Activated B cell treated with CpG ODN at 0.5 μM for 24 hours (primary cell): ENCODE measurements around the gene FLACC1. TPM values are rescaled to one million over a fixed set of nuclear protein-coding genes. Genes with fewer than 3 reads are reported as not detected.
A peak's percentile ranks its signal among the peaks of the same experiment; 100 is the strongest.

Source experiments
- ATAC-seq: fragments of 200-7000 bp; cut with Tn5 transposase; one replicate; pipeline ENCODE4 v1.10.0; 2021; ENCODE audit warnings: low read depth, mild to moderate bottlenecking, moderate library complexity
- CTCF ChIA-PET: fragments of 350-600 bp; sonication (Branson Sonifier 250); formaldehyde crosslinking; loops from one replicate; lab custom pipeline; 2021; ENCODE audit warnings: antibody characterized with exemption; lab: Charles Lee
- POLR2A ChIA-PET: fragments of 350-600 bp; sonication (Branson Sonifier 250); formaldehyde crosslinking; loops from one replicate; lab custom pipeline; 2021; ENCODE audit warnings: antibody characterized with exemption; lab: Charles Lee
- DNase-seq: peaks from one replicate; pipeline ENCODE4 v3.0.0; 2022
- H3K27ac Mint-ChIP-seq: one replicate; pipeline ENCODE4 v1.8.0; 2020; ENCODE audit warnings: mixed read lengths
- H3K27me3 Mint-ChIP-seq: one replicate; pipeline ENCODE4 v1.8.0; 2021; ENCODE audit warnings: mixed read lengths
- H3K36me3 Mint-ChIP-seq: one replicate; pipeline ENCODE4 v1.8.0; 2021; ENCODE audit warnings: low read depth, mixed read lengths
- H3K4me1 Mint-ChIP-seq: one replicate; pipeline ENCODE4 v1.8.0; 2021; ENCODE audit warnings: mixed read lengths
- H3K4me3 Mint-ChIP-seq: one replicate; pipeline ENCODE4 v1.8.0; 2020; ENCODE audit warnings: mild to moderate bottlenecking, mixed read lengths
- H3K9me3 Mint-ChIP-seq: one replicate; pipeline ENCODE4 v1.8.0; 2020; ENCODE audit warnings: mixed read lengths
- CTCF ChIP-seq: fragments of 200-600 bp; IDR thresholded peaks from one replicate; pipeline ENCODE4 v1.8.0; 2022; ENCODE audit warnings: antibody characterized with exemption, mild to moderate bottlenecking
- intact Hi-C: fragments of 100-400 bp; cut with micrococcal nuclease; formaldehyde crosslinking; loops from one replicate; pipeline ENCODE4 v1.15.1; 2024
- total RNA-seq: library from RNA; stranded (reverse); gene quantifications from 2 replicates; pipeline ENCODE4 v1.2.3, GENCODE V29; 2022

The FLACC1 gene
- total RNA-seq, 1 donor from 2014 or later, result 4.6 TPM

GRCh38 chr2:201262718-201263117 lies 94.4 kb downstream of the FLACC1 start:
- POLR2A ChIA-PET, result interaction anchor here (2.8 kb wide), 1 partner anchor 29 kb away, joined by 14 read pairs; no protein-coding TSS in a partner anchor

DNA sequence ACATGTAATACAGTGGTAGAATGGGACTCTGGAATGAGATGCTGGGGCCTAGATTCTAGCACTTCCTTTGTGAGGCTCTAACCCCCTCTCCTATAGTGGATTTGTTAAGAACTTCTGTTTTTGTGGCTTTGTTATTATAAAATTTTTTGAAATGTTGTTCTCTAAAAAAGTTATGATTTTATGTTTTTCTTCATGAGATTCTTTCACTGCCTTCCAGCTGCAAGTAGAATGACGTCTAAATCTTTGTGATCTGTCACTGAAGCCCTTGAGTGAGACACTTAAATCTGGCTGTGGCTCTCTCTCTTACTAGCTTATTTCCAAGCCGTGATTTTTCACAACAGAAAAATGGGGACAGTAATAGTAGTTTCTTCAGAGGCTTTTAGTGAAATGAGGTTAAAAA lies 95.2 kb downstream of the FLACC1 start:
- TF ChIP-seq CTCF, result no peak
- ATAC-seq, result no peak
- DNase-seq, result no peak
- Mint-ChIP-seq H3K9me3 (no peaks in the 10 kb centered on the region), H3K4me1 (peaks cover 89% of the 10 kb centered on the region), H3K27ac (peak overlapping the region; percentile 99), H3K27me3 (no peaks in the 10 kb centered on the region), H3K4me3 (peak overlapping the region; percentile 96), H3K36me3 (peaks cover 25% of the 10 kb centered on the region)
- ChIA-PET CTCF (interaction anchor here (0.6 to 7.9 kb wide), 5 partner anchors 20 to 201 kb away, joined by 3 to 57 read pairs (median 4); no protein-coding TSS in a partner anchor), POLR2A (interaction anchor here (0.6 to 2.8 kb wide), 6 partner anchors 18 to 185 kb away, joined by 3 to 14 read pairs (median 3); no protein-coding TSS in a partner anchor)
- intact Hi-C loops, result loop anchor here (2.0 kb wide), 2 partner anchors 13 to 381 kb away; partner anchors contain the start of gene TMEM237

More at GRCh38 chr2:201262718-201263117, 94.4 kb downstream of the FLACC1 start:
- Mint-ChIP-seq H3K27me3 (no peaks in the 10 kb centered on the region), H3K27ac (peak overlapping the region; percentile 79), H3K4me1 (peaks cover 89% of the 10 kb centered on the region), H3K4me3 (peak overlapping the region; percentile 65), H3K9me3 (no peaks in the 10 kb centered on the region), H3K36me3 (peaks cover 32% of the 10 kb centered on the region)
- CTCF ChIA-PET, result interaction anchor here (1.3 to 7.9 kb wide), 3 partner anchors 25 to 101 kb away, joined by 4 to 57 read pairs (median 30); no protein-coding TSS in a partner anchor
- no peak for TF ChIP-seq CTCF
- intact Hi-C loops, result loop anchor here (2.0 kb wide), 1 partner anchor 380 kb away; the partner anchor contains the start of gene TMEM237
- no peak for ATAC-seq
- DNase-seq, result no peak

DNA sequence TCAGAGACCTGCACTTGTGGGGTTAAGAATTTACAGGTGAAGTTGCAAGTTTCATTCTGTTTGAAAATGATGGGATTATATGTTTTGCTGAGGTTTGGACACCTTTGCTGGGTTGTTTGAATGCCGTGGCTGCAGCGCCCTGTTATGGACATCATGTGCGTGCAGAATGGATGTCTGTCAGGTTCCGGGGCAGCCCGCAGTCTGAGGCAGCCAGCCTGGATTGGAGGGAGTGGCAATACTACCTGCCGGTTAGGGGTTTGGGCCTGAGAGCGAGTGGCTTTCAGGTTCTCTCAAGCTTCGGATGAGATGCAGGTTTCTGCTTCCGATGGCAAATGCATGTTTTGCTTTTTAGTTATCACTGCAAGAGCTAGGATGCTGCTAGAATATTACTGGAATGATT lies 95.7 kb downstream of the FLACC1 start:
- Mint-ChIP-seq H3K36me3 (peaks cover 21% of the 10 kb centered on the region), H3K4me1 (peaks cover 89% of the 10 kb centered on the region), H3K27me3 (no peaks in the 10 kb centered on the region), H3K4me3 (peak overlapping the region; percentile 96), H3K9me3 (no peaks in the 10 kb centered on the region), H3K27ac (peak overlapping the region; percentile 99)
- ChIA-PET CTCF (interaction anchor here (0.6 to 7.9 kb wide), 4 partner anchors 19 to 201 kb away, joined by 3 to 57 read pairs (median 17); no protein-coding TSS in a partner anchor), POLR2A (interaction anchor here (0.6 to 3.2 kb wide), 10 partner anchors 17 to 398 kb away, joined by 3 to 14 read pairs (median 4); partner anchors contain the start of gene CLK1)
- intact Hi-C loops, result loop anchor here (2.0 kb wide), 1 partner anchor 13 kb away; no protein-coding TSS in a partner anchor
- ATAC-seq (no peak), DNase-seq (no peak)
- no peak for TF ChIP-seq CTCF

GRCh38 chr2:201260302-201260800 lies 96.8 kb downstream of the FLACC1 start, which contains the start of gene CASP8:
Gene CASP8 (plus strand): TSS chr2:201260536. CDS start chr2:201266487, 5,951 bp downstream.
- Mint-ChIP-seq H3K4me3 (peak within 1 kb of the TSS; percentile 96), H3K9me3 (no peaks in the 10 kb centered on the region), H3K27ac (peak within 1 kb of the TSS; percentile 99), H3K36me3 (peaks cover 12% of the 10 kb centered on the region), H3K27me3 (no peaks in the 10 kb centered on the region), H3K4me1 (peaks cover 86% of the 10 kb centered on the region)
- TF ChIP-seq CTCF, result no peak
- DNase-seq (peak; percentile 50), ATAC-seq (peak; percentile 59)
- CTCF ChIA-PET, result interaction anchor here (1.1 to 7.9 kb wide), 4 partner anchors 18 to 103 kb away, joined by 5 to 57 read pairs (median 18); no protein-coding TSS in a partner anchor
- intact Hi-C loops, result loop anchor here (1.0 to 2.0 kb wide), 2 partner anchors 14 to 27 kb away; no protein-coding TSS in a partner anchor
- POLR2A ChIA-PET, result interaction anchor here (1.1 to 5.1 kb wide), 15 partner anchors 12 to 396 kb away, joined by 3 to 57 read pairs (median 6); partner anchors contain the start of genes CASP10, CLK1, NIF3L1 and STRADB
